AG10803 (cell line): ENCODE results near the gene PDE2A.
A peak's percentile ranks its signal among the peaks of the same experiment; 100 is the strongest.

Experiments
- DNase-seq: peaks from one replicate; pipeline ENCODE4 v3.0.0; 2010; ENCODE audit warnings: low read depth
- H3K4me3 ChIP-seq: 2 replicates; pipeline ENCODE4 v1.5.1; 2011; ENCODE audit warnings: mild to moderate bottlenecking, low read length, control low read depth
- TF ChIP-seq, protein P1 (sequence below): conservative IDR thresholded peaks from 2 replicates; pipeline ENCODE4 v1.5.1; 2011; ENCODE audit warnings: mild to moderate bottlenecking, low read length, control low read depth, inconsistent platforms

PDE2A gene

DNA sequence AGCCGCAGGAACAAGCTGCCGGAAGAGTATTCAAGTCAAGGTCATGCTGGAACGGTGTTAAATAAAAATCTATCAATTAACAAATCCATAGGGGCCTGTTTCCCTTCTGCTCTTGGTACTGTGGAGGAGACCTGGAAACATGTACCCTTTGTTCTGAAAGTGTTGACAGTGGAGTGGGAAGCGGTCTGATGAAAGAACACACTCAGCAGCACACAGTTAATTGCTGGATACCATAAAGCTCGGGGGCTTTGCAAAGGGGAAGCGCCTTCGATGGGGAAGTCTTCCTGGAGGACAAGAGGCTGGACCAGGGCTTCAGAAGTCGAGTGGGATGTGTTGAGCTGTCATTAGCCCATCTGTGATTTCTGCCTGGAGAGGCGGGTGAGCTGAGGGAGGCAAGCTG lies 127.4 kb downstream of the PDE2A start:
- TF ChIP-seq, protein P1, sequence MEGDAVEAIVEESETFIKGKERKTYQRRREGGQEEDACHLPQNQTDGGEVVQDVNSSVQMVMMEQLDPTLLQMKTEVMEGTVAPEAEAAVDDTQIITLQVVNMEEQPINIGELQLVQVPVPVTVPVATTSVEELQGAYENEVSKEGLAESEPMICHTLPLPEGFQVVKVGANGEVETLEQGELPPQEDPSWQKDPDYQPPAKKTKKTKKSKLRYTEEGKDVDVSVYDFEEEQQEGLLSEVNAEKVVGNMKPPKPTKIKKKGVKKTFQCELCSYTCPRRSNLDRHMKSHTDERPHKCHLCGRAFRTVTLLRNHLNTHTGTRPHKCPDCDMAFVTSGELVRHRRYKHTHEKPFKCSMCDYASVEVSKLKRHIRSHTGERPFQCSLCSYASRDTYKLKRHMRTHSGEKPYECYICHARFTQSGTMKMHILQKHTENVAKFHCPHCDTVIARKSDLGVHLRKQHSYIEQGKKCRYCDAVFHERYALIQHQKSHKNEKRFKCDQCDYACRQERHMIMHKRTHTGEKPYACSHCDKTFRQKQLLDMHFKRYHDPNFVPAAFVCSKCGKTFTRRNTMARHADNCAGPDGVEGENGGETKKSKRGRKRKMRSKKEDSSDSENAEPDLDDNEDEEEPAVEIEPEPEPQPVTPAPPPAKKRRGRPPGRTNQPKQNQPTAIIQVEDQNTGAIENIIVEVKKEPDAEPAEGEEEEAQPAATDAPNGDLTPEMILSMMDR, result no peak
- H3K4me3 ChIP-seq, result no peak overlapping the region
- DNase-seq, result no peak

DNA sequence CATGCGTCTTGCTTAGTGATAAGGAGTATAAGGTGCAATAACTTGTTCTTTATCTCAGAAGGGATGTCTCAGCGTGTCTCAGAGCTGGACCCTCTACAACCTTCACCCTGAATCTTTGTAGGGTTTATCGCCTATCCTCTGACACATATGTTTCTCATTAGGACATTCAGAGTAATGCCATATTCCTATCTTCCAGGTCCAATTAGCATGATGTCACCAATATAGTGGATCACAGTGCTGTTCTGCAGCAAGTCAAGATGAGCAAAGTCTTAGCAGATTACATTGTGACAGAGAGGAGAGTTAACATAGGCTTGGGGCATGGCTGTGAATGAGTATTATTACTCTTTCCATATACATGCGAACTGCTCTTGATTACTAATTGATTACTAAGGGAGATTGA lies 129.6 kb downstream of the PDE2A start:
- TF ChIP-seq, protein P1, result no peak
- no peak overlapping the region for H3K4me3 ChIP-seq
- DNase-seq, result no peak

DNA sequence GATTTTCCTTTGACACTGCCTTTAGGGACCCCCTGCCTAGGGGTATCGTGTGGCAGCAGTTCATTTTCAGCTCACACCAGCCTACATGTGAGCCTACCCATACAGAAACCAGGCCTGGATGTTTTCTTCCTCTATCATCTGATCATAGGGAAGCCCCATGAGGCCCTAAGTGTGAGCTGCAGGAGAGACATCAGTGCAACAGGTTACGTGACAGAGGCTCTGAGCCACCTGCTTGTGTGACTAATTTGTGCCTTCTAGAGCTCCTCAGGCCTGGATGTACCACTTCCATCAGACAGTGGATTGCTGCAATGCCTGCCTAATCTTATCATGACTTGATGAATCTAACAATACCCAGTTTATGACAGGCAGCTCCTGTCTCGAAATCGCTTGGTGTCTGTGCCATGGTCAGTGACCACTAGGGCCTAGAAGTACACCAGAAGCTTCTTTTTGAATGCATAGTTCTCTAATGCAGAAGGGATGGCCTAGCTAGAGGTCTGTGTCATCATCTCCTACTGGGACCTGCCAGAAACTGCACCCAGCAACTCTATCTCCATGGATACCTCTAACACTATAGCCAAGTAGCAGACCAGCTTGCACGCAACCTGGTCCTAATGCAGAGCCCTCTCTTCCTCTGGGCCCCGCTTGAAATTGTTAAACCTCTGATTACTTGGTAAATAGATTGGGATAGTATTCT lies 130.2 kb downstream of the PDE2A start:
- DNase-seq, result no peak
- no peak overlapping the region for H3K4me3 ChIP-seq
- TF ChIP-seq, protein P1, result no peak

DNA sequence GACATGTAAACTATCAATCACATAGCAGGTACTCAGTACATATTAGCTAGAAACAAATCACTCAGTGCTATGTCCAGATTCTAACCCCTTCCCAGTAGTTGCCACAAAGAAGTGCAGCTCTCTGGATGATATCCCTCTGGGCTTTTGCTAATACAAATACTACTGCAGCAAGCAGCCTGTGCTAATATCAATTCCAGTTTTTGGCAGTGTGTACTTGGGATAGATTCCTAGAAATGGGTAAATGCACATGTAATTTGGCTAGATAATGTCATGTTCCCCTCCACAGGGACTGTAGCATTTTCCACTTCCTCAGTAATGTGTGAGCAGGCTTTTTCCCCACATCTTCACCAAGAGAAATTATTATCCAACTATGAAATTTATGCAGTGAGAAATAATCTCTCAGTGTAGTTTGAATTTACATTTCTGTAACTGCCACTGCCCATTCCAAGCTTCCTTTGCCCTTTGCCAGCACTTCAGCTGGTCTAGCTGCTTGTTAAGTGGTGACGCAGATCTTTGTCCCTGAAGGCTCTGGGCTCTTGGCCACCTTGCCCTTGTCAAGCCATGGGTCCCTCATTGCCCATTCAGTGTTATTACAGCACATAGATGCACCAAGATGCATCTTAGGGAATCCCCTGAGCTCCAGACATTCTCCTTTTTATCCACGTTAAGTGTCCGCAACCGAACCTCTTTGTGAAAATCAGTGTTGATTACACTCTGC lies 132.8 kb downstream of the PDE2A start:
- TF ChIP-seq, protein P1, result no peak
- no peak overlapping the region for H3K4me3 ChIP-seq
- no peak for DNase-seq

DNA sequence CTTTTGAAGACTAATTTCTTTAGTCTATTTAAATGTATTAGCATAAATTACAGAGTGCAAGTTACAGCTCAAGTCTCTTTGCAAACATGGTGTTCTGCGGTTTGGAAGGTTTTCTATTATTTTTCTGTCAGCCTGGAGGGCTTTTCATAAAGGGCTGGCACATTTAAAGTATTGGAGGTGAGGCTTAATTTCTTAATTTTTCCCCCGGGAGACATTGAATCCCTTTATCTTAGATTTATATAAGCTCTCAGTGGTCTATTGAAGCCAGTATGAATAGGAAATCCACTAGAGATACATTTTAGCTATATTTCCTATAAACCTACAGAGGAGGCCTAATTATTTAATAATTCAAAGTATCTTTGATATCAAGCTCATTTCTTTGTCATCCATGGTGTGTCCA lies 137.2 kb downstream of the PDE2A start:
- TF ChIP-seq, protein P1, result no peak
- H3K4me3 ChIP-seq, result no peak overlapping the region
- no peak for DNase-seq

DNA sequence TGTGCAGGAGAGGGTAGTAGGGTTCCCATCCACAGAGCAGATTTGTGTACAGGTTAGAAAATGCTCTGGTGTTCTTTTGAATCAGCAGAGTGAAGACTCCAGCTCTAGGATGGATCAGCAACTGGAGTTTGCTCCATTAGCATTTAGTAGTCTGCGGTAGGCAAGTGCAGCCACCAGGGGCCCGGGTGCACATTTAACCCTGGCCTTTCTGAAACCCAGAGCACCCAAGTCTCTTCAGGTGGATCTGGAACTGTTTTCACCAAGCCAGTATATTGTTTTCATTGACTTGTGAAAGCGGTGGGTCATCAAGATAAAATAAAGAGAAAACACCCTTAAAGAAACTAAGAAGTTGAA lies 139.1 kb downstream of the PDE2A start:
- no peak for DNase-seq
- TF ChIP-seq, protein P1, result peak; percentile 10; the same call in 1 of the 2 replicates
- no peak overlapping the region for H3K4me3 ChIP-seq
